ENCODE measurements around the gene SLC15A4.
"Not testable (repeated sequence)": the region's sequence is repeated elsewhere in the genome, so short reads cannot be mapped to it uniquely, and the experiment has no call there.

The SLC15A4 gene

GRCh38 chr12:128814411-128815261 is 9.1 kb downstream of the SLC15A4 start:
- DNase-seq (ENCODE audit: low read depth in 2 of 2): no peak

GRCh38 chr12:128813883-128814282 is 9.9 kb downstream of the SLC15A4 start:
- DNase-seq (ENCODE audit: low read depth in 2 of 2): no peak

- DNase-seq (ENCODE audit: low read depth in 2 of 2): no peak
Observed at GRCh38 chr12:128813392-128813791, 10.4 kb downstream of the SLC15A4 start.

DNA sequence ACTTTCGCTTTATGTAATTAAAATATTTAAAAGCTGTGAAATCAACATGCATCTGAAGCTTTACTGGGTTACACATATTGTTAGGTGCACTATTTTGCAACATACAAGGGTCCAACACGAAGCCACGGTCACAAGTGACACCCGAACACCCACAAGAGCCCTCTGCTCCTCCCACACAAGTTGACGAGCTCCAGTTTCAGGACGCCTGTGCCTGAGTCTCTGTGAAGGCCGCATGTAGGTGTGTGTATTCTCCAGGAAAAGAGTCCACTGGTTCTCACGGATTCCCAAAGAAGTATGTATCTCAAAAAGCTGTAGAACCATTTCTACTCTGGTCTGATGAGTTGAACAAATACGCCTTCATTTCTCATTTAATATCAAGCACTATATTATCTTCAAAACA is 12.0 kb downstream of the SLC15A4 start:
- no peak for DNase-seq (ENCODE audit: low read depth in 2 of 2)

- DNase-seq (ENCODE audit: low read depth in 2 of 2): no peak
Observed at GRCh38 chr12:128810182-128811127, 13.3 kb downstream of the SLC15A4 start.

GRCh38 chr12:128808651-128809050 is 15.1 kb downstream of the SLC15A4 start:
- DNase-seq (ENCODE audit: low read depth in 2 of 2): no peak

- no peak for DNase-seq (ENCODE audit: low read depth in 2 of 2)
Observed at GRCh38 chr12:128807161-128807724, 16.5 kb downstream of the SLC15A4 start.

GRCh38 chr12:128806573-128806972 is 17.2 kb downstream of the SLC15A4 start:
- DNase-seq (ENCODE audit: low read depth in 2 of 2): no peak

GRCh38 chr12:128805406-128805805 is 18.4 kb downstream of the SLC15A4 start:
- not testable (repeated sequence) for DNase-seq (ENCODE audit: low read depth in 2 of 2)

GRCh38 chr12:128804762-128805161 is 19.0 kb downstream of the SLC15A4 start:
- no peak for DNase-seq (ENCODE audit: low read depth in 2 of 2)

- DNase-seq (ENCODE audit: low read depth in 2 of 2): no peak
Observed at GRCh38 chr12:128803788-128804187, 20.0 kb downstream of the SLC15A4 start.

- DNase-seq (ENCODE audit: low read depth in 2 of 2): no peak
Observed at GRCh38 chr12:128802756-128803155, 21.0 kb downstream of the SLC15A4 start.

- DNase-seq (ENCODE audit: low read depth in 2 of 2): no peak
Observed at GRCh38 chr12:128801879-128802391, 21.8 kb downstream of the SLC15A4 start.

DNA sequence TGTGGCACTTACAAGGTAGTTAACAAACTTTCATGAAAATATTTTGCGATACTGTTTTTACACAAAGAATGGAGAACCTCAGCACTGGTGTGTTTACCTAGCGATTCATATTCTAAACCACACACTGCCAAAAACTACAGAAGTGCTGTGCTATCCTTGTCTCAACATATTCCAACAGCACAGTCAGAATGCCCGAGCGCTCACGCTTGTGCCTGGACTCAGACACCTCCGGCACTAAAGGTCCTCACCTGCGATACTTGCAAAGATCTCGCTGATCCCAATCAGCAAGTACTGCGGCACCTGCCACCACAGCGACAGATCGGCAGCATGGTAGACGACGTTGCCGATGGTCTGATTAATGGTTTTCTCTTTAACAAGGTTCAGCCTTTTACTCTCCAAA is 23.2 kb downstream of the SLC15A4 start:
- DNase-seq (ENCODE audit: low read depth in 2 of 2): no peak

GRCh38 chr12:128798571-128799341 is 25.0 kb downstream of the SLC15A4 start:
- no peak for DNase-seq (ENCODE audit: low read depth in 2 of 2)

- no peak for DNase-seq (ENCODE audit: low read depth in 2 of 2)
Observed at GRCh38 chr12:128797119-128798118, 26.3 kb downstream of the SLC15A4 start.

- DNase-seq (ENCODE audit: low read depth in 2 of 2): no peak
Observed at GRCh38 chr12:128796439-128797118, 27.2 kb downstream of the SLC15A4 start.

DNA sequence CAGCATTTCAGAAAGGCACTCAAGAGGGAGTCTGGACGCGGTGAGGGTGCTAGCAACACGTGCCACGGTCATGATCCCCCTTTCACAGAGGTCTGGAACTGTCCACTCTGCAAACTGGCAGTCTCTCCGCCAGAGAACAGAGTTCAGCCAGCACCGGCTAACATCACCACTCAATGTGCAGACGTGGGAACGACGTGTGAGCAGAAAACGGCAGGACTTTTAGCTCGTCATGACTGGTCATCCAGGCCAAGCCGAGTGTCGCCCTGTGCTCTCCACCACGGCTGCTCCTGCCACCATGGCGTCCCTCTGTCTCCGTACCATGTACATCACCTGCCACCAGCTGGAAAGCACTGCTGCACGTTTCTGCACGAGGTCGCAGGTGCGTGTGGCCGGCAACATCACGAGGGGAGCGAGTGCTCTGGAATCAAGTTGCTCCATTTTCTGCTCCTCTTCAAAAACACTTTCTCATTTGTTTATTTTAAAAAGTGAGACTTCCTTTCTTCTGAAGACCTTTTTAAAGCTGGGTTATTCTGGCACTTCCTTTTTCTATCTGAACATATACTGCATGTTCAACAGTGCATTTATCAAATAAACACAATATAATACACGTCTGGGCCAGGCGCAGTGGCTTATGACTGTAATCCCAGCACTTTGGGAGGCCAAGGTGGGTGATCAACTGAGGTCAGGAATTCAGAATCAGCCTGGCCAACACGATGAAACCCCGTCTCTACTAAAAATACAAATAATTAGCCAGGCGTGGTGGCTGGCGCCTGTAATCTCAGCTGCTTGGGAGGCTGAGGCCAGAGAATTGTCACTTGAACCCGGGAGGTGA is 28.0 kb downstream of the SLC15A4 start:
- no peak for DNase-seq (ENCODE audit: low read depth in 2 of 2)
